NB4 (cell line): ENCODE measurements around the gene PTGFRN.

Experiments
- CTCF ChIP-seq: IDR thresholded peaks from one replicate; pipeline ENCODE4 v1.5.1; 2012; ENCODE audit warnings: low read depth, low read length
- MAX ChIP-seq: IDR thresholded peaks from 2 replicates; pipeline ENCODE4 v1.6.1; 2011; ENCODE audit warnings: low read depth, low read length

- TF ChIP-seq CTCF (no peak), MAX (no peak)
These were observed 10.2 kb upstream of the PTGFRN start for GRCh38 chr1:116899529-116899928.
